Transverse colon (tissue), 4 donors: Measurements from ENCODE around the gene RASGEF1C.
A peak's percentile ranks its signal among the peaks of the same experiment; 100 is the strongest.

Source experiments
- EP300 ChIP-seq: sonication (generic); formaldehyde crosslinking; IDR thresholded peaks from one replicate; pipeline ENCODE4 v1.6.1; 2017; ENCODE audit warnings: antibody characterized with exemption, low read depth
- POLR2A ChIP-seq: fragments of 450-650 bp; IDR thresholded peaks from one replicate; pipeline ENCODE4 v1.6.1; 2016; ENCODE audit warnings: antibody characterized with exemption, mild to moderate bottlenecking, moderate library complexity
- POLR2AphosphoS5 ChIP-seq, 3 donors: sonication (generic); formaldehyde crosslinking; IDR thresholded peaks; one replicate each; pipeline ENCODE4 v1.6.1; 2016; ENCODE audit warnings: antibody characterized with exemption in 3 of 3
- TF ChIP-seq, protein P1 (sequence below), 5 experiments: fragments of 200-600 bp in 3 of 5; fragments of 450-650 bp in 2 of 5; sonication (generic) in 3 of 5; IDR thresholded peaks; 1 replicate in 2 of 5; 2 replicates in 3 of 5; pipeline ENCODE4 v1.5.1; 2016 to 2017; ENCODE audit warnings: antibody characterized with exemption in 5 of 5, inconsistent platforms in 3 of 5, mild to moderate bottlenecking in 2 of 5, moderate library complexity in 1 of 5

DNA sequence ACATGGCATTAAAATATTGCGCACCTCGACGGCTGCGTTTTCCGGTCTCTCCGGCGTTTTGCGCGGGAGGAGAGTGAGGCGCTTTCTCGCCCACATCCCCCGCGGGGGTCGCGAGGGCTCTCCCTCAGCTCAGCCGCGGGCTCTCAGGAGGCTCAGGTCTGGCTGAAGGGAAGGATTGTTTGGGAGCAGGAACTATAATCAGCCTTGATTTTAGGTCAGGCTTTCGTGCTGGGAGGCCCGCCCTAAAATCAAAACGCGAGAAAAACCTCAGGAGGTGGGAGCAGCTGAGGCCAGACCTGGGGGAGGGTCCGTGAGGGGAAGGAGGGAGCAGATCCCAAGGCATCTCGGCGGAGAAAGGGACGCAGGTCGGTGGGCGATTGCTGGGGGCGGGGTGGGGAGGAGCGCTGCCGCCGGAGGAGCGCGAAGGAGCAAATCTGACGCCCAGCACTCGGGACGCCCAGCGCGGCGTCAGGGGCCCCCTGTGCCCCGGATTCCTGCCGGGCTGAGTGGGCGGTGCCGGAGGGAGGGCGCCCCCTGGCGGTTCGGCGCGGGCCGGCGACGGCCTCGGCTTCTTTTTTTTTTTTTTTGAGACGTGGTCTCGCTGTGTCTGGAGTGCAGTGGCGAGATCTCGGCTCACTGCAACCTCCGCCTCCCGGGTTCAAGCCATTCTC, 118.8 kb downstream of the RASGEF1C start:
- TF ChIP-seq, protein P1, sequence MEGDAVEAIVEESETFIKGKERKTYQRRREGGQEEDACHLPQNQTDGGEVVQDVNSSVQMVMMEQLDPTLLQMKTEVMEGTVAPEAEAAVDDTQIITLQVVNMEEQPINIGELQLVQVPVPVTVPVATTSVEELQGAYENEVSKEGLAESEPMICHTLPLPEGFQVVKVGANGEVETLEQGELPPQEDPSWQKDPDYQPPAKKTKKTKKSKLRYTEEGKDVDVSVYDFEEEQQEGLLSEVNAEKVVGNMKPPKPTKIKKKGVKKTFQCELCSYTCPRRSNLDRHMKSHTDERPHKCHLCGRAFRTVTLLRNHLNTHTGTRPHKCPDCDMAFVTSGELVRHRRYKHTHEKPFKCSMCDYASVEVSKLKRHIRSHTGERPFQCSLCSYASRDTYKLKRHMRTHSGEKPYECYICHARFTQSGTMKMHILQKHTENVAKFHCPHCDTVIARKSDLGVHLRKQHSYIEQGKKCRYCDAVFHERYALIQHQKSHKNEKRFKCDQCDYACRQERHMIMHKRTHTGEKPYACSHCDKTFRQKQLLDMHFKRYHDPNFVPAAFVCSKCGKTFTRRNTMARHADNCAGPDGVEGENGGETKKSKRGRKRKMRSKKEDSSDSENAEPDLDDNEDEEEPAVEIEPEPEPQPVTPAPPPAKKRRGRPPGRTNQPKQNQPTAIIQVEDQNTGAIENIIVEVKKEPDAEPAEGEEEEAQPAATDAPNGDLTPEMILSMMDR (IDR thresholded peaks at IDR 0.05) = peak; percentile 77 to 96 (median 86)
- TF ChIP-seq POLR2A (peak; percentile 16), POLR2AphosphoS5 (IDR thresholded peaks at IDR 0.05) (peak in 1 of 3 donors; percentile 21), EP300 (no peak)
